WTC11 (cell line): ENCODE results near the gene OXNAD1.

Source experiments
- CREB1 ChIP-seq: sonication (generic); formaldehyde crosslinking; IDR thresholded peaks from 2 replicates; pipeline ENCODE4 v1.8.0; 2023; ENCODE audit warnings: mild to moderate bottlenecking, missing genetic modification reagents
- TF ChIP-seq, protein P1 (sequence below): sonication (generic); formaldehyde crosslinking; IDR thresholded peaks from 2 replicates; pipeline ENCODE4 v1.8.0; 2022; ENCODE audit warnings: mild to moderate bottlenecking, missing genetic modification reagents
- TF ChIP-seq, protein P2 (sequence below): sonication (generic); formaldehyde crosslinking; IDR thresholded peaks from 2 replicates; pipeline ENCODE4 v1.8.1; 2023; ENCODE audit warnings: mild to moderate bottlenecking, missing genetic modification reagents

DNA sequence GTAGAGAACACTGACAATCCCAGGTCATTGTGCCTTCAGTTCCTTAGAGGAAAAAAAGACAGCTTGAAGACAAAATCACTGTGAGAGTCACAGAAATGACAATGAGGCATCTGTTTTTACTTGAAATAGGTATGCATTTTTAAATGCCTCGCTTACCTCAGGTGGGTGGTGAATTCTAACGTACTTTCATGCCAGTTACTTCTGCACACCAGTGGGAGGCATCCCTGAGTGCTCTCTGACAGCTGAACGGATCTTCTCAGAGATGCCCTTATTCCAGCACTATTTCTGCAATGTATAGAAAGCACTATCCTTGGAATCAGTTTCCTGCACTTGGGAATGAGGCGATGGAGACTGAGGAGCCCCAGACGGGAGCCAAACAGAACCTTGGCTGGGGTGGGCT, 16.5 kb upstream of the OXNAD1 start:
- TF ChIP-seq, protein P1, sequence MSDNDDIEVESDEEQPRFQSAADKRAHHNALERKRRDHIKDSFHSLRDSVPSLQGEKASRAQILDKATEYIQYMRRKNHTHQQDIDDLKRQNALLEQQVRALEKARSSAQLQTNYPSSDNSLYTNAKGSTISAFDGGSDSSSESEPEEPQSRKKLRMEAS (CRISPR knock-in tag), result no peak
- TF ChIP-seq, protein P2, sequence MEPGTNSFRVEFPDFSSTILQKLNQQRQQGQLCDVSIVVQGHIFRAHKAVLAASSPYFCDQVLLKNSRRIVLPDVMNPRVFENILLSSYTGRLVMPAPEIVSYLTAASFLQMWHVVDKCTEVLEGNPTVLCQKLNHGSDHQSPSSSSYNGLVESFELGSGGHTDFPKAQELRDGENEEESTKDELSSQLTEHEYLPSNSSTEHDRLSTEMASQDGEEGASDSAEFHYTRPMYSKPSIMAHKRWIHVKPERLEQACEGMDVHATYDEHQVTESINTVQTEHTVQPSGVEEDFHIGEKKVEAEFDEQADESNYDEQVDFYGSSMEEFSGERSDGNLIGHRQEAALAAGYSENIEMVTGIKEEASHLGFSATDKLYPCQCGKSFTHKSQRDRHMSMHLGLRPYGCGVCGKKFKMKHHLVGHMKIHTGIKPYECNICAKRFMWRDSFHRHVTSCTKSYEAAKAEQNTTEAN, result no peak
- no peak for TF ChIP-seq CREB1 (CRISPR knock-in tag)
